Parathyroid adenoma (tissue), 2 donors: Measurements from ENCODE around the gene ANAPC1.

Experiments used
- H2AFZ ChIP-seq: fragments of 300-600 bp; sonication (generic); one replicate; pipeline ENCODE4 v1.7.0; 2017; ENCODE audit warnings: antibody characterized with exemption, mild to moderate bottlenecking
- H3K27ac ChIP-seq: fragments of 300-600 bp; sonication (generic); one replicate; pipeline ENCODE4 v1.7.0; 2017
- H3K27me3 ChIP-seq: fragments of 300-600 bp; sonication (generic); one replicate; pipeline ENCODE4 v1.7.0; 2017; ENCODE audit warnings: low read length; ENCODE audit not compliant: control insufficient read depth, insufficient read depth
- H3K36me3 ChIP-seq: fragments of 300-600 bp; sonication (generic); one replicate; pipeline ENCODE4 v1.7.0; 2017; ENCODE audit warnings: low read length; ENCODE audit not compliant: control insufficient read depth, insufficient read depth
- H3K4me1 ChIP-seq: fragments of 300-600 bp; sonication (generic); one replicate; pipeline ENCODE4 v1.7.0; 2017; ENCODE audit warnings: control low read depth
- H3K4me2 ChIP-seq: fragments of 300-600 bp; sonication (generic); one replicate; pipeline ENCODE4 v1.7.0; 2017; ENCODE audit warnings: low read length
- H3K4me3 ChIP-seq: fragments of 300-600 bp; sonication (generic); one replicate; pipeline ENCODE4 v1.7.0; 2017; ENCODE audit warnings: low read depth, low read length
- H3K79me2 ChIP-seq: fragments of 300-600 bp; sonication (generic); one replicate; pipeline ENCODE4 v1.7.0; 2017; ENCODE audit warnings: control low read depth
- H3K9ac ChIP-seq: fragments of 300-600 bp; sonication (generic); one replicate; pipeline ENCODE4 v1.7.0; 2017; ENCODE audit warnings: mild to moderate bottlenecking
- H3K9me3 ChIP-seq: fragments of 300-600 bp; sonication (generic); one replicate; pipeline ENCODE4 v1.7.0; 2017; ENCODE audit warnings: low read length; ENCODE audit not compliant: control insufficient read depth
- CTCF ChIP-seq: fragments of 300-600 bp; sonication (generic); IDR thresholded peaks from one replicate; pipeline ENCODE4 v1.7.0; 2017; ENCODE audit warnings: antibody characterized with exemption, mild to moderate bottlenecking
- donor health status: primary hyperparathyroidism.

ANAPC1 gene

DNA sequence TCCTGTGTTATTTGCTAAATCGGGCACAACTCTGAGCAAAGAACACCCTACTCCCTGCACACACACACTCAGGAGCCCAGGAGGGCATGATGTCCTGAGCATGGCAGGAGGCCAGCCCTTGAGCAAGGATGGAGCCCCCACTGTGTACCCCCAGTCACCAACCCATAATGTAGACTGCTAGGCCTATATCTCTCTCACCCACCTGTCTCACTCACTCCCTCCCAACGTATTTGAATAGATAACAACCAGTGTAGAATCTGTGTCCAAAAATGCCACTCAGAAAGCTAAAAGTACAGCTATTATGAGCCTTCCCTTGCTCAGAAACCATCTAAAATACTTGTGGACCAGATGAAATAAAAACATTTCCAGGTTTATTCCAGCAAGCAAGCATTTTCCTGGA lies 43.7 kb upstream of the ANAPC1 start:
- H3K4me1 ChIP-seq: peaks cover 5% of the 10 kb centered on the region
- no peaks in the 10 kb centered on the region for H3K36me3 ChIP-seq
- no peak overlapping the region for H3K27ac ChIP-seq
- H3K9me3 ChIP-seq: no peaks in the 10 kb centered on the region
- no peaks in the 10 kb centered on the region for H3K79me2 ChIP-seq
- H3K4me3 ChIP-seq: no peak overlapping the region
- H2AFZ ChIP-seq: no peak overlapping the region
- H3K27me3 ChIP-seq: no peaks in the 10 kb centered on the region
- TF ChIP-seq CTCF: no peak
- H3K9ac ChIP-seq: no peak overlapping the region
- no peak overlapping the region for H3K4me2 ChIP-seq

DNA sequence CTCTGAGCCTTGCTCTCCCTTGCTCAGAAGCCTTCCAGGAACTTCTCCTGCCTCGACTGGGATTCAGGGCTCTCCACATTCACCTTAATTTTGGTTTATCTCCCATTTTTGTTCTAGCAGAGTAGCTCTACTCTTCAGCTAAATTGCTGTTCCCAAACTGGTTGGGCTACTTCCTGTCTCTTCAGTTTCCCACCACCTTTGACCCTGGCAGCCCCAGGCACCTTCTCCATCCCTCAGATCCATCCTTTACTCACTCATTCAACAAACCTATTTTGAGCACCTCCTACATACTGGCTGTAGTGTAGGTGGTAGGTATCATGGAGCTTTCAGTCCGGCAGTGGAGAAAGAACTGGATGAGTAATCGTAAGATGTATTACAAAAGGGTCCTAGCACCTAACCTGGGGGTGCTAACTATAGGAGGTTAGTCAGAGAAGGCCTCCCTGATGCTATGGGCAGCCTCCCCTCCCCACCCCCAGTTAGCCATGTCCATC lies 40.7 kb upstream of the ANAPC1 start:
- TF ChIP-seq CTCF: no peak
- no peaks in the 10 kb centered on the region for H3K9me3 ChIP-seq
- H3K79me2 ChIP-seq: peaks cover 4% of the 10 kb centered on the region
- H3K4me2 ChIP-seq: no peak overlapping the region
- H3K27me3 ChIP-seq: no peaks in the 10 kb centered on the region
- no peaks in the 10 kb centered on the region for H3K36me3 ChIP-seq
- peaks cover 5% of the 10 kb centered on the region for H3K4me1 ChIP-seq
- H3K9ac ChIP-seq: no peak overlapping the region
- H3K27ac ChIP-seq: no peak overlapping the region
- H2AFZ ChIP-seq: no peak overlapping the region
- H3K4me3 ChIP-seq: no peak overlapping the region

GRCh38 chr2:111923276-111923804 lies 39.3 kb upstream of the ANAPC1 start:
- no peak overlapping the region for H3K4me2 ChIP-seq
- peaks cover 5% of the 10 kb centered on the region for H3K4me1 ChIP-seq
- no peak for TF ChIP-seq CTCF
- no peaks in the 10 kb centered on the region for H3K36me3 ChIP-seq
- H3K79me2 ChIP-seq: peaks cover 12% of the 10 kb centered on the region
- H3K4me3 ChIP-seq: no peak overlapping the region
- no peaks in the 10 kb centered on the region for H3K27me3 ChIP-seq
- no peak overlapping the region for H2AFZ ChIP-seq
- no peak overlapping the region for H3K27ac ChIP-seq
- H3K9ac ChIP-seq: no peak overlapping the region
- no peaks in the 10 kb centered on the region for H3K9me3 ChIP-seq

- H3K9ac ChIP-seq: no peak overlapping the region
- H3K27ac ChIP-seq: no peak overlapping the region
- no peaks in the 10 kb centered on the region for H3K27me3 ChIP-seq
Measured at GRCh38 chr2:111919794-111920608, 36.0 kb upstream of the ANAPC1 start.

More at GRCh38 chr2:111919794-111920608, 36.0 kb upstream of the ANAPC1 start:
- H3K9me3 ChIP-seq: no peaks in the 10 kb centered on the region
- H3K4me2 ChIP-seq: no peak overlapping the region
- H3K36me3 ChIP-seq: no peaks in the 10 kb centered on the region
- no peak overlapping the region for H3K4me3 ChIP-seq
- H3K4me1 ChIP-seq: no peaks in the 10 kb centered on the region
- H2AFZ ChIP-seq: no peak overlapping the region
- TF ChIP-seq CTCF: no peak
- H3K79me2 ChIP-seq: peaks cover 16% of the 10 kb centered on the region
